HG02763 (cell line): ENCODE data around the gene PRRC1.
A peak's percentile ranks its signal among the peaks of the same experiment; 100 is the strongest.
"Not testable (repeated sequence)": the region's sequence is repeated elsewhere in the genome, so short reads cannot be mapped to it uniquely, and the experiment has no call there.

Experiments used
- ATAC-seq: cut with Tn5 transposase; IDR thresholded peaks from one replicate; pipeline ENCODE4 v1.9.1; 2021; ENCODE audit warnings: mild to moderate bottlenecking, moderate library complexity; ENCODE audit not compliant: unreplicated experiment

Gene PRRC1

DNA sequence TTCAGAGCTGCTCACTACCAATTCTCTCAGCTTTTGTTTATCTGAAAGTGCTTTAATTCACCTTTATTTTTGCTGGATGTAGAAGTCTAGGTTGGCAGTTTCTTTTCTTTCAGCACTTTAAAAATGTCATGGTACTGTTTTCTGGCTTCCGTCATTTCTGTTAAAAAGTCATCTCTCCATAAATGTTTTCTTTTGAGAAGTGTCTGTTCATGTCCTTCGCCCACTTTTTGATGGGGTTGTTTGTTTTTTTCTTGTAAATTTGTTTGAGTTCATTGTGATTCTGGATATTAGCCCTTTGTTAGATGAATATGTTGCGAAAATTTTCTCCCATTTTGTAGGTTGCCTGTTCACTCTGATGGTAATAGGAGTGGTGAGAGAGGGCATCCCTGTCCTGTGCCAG lies 23.1 kb downstream of the PRRC1 start:
- ATAC-seq, result not testable (repeated sequence)

- not testable (repeated sequence) for ATAC-seq
Measured at GRCh38 chr5:127545249-127545648, 27.8 kb downstream of the PRRC1 start.

- no peak for ATAC-seq
Measured at GRCh38 chr5:127549551-127549950, 32.1 kb downstream of the PRRC1 start.

- ATAC-seq, result no peak
Measured at GRCh38 chr5:127550652-127551409, 33.4 kb downstream of the PRRC1 start.

DNA sequence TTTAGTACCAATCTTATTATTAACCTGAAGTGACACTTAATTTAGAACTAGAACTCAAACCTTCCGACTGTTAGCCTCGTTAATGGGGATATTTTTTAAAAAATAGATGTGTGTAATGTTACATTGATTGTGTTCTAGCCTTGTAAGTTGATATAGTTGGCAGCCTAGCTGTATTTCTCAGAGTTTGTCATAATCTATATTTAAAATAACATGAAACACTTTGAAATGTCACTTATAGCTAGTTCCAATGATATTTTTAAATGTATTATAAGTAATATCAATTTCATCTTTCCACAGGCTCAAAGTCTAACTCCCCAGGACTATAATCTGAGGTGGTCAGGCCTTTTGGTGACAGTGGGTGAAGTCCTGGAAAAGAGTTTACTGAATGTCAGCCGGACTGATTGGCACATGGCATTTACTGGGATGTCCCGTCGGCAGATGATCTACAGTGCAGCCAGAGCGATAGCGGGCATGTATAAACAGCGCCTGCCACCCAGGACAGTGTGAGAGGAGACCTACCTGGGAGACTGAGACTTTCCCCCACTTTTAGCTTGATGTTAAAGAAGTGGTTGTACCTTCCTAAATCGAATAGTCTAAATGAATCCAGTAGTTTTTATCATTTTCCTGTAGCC lies 34.1 kb downstream of the PRRC1 start:
- no peak for ATAC-seq

DNA sequence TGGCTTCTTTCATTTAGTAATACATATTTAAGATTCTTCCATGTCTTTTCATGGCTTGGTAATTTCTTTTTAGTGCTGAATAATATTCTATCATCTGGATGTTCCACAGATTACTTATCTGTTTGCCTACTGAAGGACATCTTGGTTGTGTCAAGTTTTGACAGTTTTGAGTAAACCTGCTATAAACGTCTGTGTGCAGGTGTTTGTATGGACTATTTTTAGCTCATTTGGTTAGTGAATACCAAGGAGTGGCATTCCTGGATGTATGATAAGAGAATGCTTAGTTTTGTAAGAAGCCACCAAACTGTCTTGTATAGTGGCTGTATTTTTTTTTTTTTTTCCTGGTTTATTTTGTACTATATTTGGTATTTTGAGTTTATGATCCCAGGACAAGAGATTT lies 38.4 kb downstream of the PRRC1 start:
- ATAC-seq, result no peak

GRCh38 chr5:127556609-127557334 lies 39.3 kb downstream of the PRRC1 start:
- no peak for ATAC-seq

DNA sequence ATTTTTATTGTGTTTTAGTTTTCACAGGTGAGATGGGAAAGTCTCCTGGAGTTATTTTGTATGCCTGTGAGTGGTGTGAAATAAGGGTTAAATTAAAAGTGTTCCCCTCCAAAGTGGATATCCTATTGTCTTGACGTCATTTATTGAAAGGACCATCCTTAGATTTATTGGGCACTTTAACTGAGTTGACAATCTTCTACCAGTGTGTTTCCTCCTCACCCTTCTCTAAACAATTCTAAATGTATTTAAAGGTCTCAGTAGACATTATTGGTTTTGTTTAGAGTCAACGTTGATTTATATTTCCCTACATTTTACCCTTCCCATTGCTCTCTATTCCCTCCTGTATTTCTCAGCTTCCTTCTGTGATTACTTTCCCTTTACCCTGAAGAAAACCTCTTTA lies 40.8 kb downstream of the PRRC1 start:
- no peak for ATAC-seq

DNA sequence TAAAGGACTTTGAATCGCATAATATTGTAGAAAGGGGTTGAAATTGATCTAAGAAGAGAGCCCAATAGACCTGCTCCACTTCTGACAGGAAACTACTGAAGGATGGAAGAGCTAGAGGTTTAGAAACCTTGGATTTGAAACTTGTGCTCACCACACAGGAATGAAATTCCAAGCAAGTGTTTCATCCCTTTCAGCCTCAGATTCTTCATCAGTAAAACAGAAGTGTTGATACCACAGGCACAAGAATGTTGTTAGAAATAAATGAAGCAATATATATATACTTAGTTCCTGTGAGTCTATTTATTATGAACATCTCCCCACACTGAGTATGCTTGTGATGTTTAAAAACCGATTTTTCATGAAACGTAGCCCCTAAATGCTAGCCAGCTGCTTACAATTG lies 43.8 kb downstream of the PRRC1 start:
- ATAC-seq, result no peak

DNA sequence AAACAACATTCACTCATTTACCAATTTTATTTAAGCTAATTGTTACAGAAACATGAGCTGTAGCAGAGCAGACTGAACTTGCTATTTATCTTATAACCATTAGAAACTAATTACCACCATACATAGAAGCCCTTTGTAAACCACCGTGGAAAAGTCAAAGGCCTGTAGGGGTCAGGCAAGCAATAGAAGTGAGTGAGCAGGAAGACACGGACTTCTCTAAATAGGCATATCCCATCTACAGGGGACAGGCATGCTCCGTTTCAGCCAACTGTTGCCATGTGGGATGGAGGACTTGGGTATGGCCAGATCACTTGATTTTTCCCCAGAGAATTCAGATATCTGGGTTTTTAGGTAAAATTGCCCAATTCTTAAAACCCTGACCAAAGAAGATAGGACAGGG lies 44.8 kb downstream of the PRRC1 start:
- ATAC-seq, result peak; percentile 32

GRCh38 chr5:127563136-127563535 lies 45.7 kb downstream of the PRRC1 start:
- ATAC-seq, result no peak

- ATAC-seq, result peak; percentile 38
Measured at GRCh38 chr5:127564002-127564769, 46.7 kb downstream of the PRRC1 start.

DNA sequence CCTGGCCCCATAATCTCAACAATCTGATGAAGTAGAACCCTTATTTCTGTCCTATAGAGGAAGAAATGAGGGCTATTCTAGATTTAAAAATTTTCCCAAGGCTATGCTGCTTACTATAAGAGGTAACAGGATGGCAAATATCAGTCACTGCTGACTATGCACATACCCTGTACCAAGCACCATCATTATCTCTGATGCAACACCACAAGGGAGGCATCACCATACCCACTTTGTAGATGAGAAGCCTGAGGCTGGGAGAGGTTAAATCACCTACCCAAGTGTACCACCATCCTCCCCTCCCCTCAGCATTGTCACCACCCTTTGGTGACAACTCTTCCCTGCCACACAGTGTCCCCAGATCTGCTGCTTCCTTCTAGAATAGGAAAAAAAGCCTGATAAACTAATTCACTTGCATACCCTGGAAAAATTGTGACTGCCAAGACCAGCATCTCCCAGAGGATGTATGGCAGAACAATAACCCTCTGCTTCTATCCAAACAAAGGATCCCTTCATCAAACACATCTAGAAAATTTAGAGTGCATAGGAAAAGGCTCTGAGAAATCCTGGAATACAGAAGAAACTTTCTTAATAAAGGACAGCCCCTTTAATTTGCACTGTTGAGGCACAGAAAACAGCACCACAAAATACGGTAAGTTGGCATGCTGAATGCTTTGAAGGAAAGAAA lies 48.3 kb downstream of the PRRC1 start:
- no peak for ATAC-seq

DNA sequence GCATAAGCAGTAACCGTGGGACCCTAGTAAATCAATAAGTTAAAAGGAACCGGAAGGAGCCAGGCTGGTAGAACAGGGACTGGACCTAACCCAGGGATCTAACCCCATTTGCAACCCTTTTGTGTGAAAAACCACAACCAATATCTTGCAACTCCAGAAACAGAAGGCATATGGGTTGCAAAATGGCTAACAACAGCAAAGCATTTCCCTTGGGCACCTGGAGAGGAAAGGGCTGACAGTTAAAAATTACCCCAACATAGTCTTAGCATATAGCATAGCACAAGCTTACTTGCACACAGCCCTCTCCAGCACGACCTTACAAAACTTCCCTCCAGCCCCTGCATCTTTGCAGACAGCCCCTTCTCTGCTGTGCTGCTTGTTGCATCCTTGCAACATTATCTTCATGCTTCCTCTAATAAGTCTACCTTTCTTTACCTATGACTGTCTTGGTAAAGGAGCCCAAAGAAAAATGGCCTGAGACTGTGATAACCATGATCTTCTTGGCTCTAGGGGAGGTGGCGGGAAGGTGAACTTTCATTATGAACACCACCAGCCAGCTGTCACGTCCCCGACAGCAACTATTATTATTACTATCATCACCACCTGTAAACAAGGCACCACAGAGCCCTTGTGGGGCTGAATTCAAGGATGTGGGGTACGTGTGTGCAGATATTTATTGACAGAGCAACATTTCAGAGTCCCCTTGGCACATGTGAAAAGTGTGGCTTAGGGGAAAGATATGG lies 49.8 kb downstream of the PRRC1 start:
- peak; percentile 66 for ATAC-seq

DNA sequence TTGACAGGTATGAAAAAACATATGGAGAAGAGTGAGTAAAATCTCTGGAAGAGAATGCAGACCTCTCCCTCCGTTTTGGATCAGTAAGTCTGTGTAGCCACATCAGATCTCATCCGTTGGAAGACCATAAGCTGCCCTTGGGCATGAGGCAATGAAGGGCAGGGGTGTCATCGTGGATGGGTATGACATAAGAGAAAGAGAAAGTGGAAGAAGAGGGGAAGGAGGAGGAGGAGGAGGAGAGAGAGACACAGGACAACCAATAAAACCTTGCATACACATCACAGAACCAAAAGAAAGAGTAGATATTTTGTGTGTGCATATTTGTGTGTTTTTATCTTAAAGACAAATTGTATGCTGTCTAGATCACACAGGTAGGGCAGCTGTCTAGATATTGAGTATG lies 50.7 kb downstream of the PRRC1 start:
- no peak for ATAC-seq

- ATAC-seq, result not testable (repeated sequence)
Measured at GRCh38 chr5:127569471-127569870, 52.0 kb downstream of the PRRC1 start.

DNA sequence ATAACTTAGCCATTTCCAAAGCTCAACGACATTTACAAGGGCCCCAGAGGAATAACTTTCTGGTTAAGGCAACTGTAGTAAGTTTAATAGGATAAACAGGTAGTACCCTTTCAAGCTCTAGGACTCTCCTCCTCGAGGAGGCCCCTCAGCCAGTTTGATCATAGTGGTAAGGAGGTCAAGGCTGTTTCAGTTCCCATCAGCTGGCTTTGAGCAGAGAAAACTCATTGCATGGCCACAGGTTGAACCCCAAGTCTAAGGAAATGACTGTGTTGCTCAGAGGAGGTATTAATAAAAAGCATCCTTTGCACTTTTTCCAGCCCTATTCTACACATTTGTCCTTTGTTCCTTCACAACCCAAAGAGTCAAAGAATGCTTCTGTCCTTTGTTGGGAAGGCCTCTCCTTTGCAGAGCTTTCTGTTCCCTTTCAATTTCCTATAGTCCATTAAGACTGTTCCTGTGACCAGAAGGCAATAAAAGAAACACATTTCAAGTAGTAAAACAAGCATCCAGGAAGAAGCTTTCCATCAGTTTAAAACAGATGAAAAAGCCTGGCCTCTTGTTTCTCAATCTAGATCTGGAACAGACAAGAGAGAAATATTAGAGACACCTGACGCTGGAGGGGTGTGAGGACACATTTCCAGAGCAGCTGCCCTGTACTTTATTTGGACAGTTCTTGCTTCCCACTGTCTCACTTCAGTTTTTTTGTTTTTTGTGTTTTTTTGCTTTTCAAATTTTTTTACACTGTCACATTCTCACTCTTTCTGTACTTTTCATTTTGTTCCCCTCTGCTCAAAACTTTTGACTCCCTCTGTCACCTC lies 54.1 kb downstream of the PRRC1 start:
- ATAC-seq, result peak; percentile 57

- ATAC-seq, result no peak
Measured at GRCh38 chr5:127572930-127573329, 55.5 kb downstream of the PRRC1 start.
